GM23248 (cell line): ENCODE measurements around the gene RBM19.

Experiments used
- EZH2 ChIP-seq: fragments of 200-600 bp; sonication (generic); IDR thresholded peaks from 2 replicates; pipeline ENCODE4 v1.6.1; 2018; ENCODE audit warnings: antibody characterized with exemption, mild to moderate bottlenecking; ENCODE audit not compliant: insufficient read depth, poor library complexity, severe bottlenecking
- EZH2phosphoT487 ChIP-seq: fragments of 200-600 bp; sonication (generic); IDR thresholded peaks from 2 replicates; pipeline ENCODE4 v1.6.1; 2018; ENCODE audit warnings: antibody characterized with exemption, moderate library complexity, mild to moderate bottlenecking, low read depth; ENCODE audit not compliant: insufficient read depth

GRCh38 chr12:113906411-113907200, 59.5 kb downstream of the RBM19 start:
- TF ChIP-seq EZH2phosphoT487, result no peak
- no peak for TF ChIP-seq EZH2
